LNCaP clone FGC (cell line): ENCODE results near the gene TP73.

Experiments used
- DNase-seq: peaks from one replicate; pipeline ENCODE4 v3.0.0-alpha.2; 2011; ENCODE audit warnings: low read depth
- H3K4me3 ChIP-seq: 2 replicates; pipeline ENCODE4 v1.5.1; 2011; ENCODE audit warnings: mild to moderate bottlenecking, low read depth, low read length, control low read depth
- CTCF ChIP-seq: IDR thresholded peaks from 2 replicates; pipeline ENCODE4 v1.5.1; 2012; ENCODE audit warnings: mild to moderate bottlenecking; ENCODE audit not compliant: control insufficient read depth, insufficient read depth; ENCODE audit errors: extremely low read depth

The TP73 gene

DNA sequence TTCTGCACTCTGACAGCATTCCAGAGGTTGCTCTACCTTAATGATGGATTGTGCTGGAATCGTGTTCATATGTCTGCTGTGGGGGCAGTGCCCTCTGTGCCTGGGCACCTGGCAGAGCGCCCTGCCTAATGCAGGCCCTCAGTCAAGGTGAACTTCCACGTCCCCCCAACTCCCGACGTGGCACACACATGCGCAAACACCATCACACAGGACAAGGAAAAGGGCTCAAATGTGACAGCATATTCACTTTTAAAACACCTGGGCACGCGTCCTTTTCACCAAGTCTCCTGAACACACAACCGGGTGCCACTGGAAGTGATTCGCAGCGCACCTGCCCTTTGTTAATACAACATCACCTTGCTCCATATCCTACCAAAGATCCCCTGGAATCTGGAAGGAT is 15.8 kb upstream of the TP73 start:
- no peak for TF ChIP-seq CTCF
- no peak for DNase-seq
- H3K4me3 ChIP-seq, result no peak overlapping the region

- no peak for TF ChIP-seq CTCF
- H3K4me3 ChIP-seq, result no peak overlapping the region
- DNase-seq, result no peak
Observed at GRCh38 chr1:3638027-3638426, 14.3 kb upstream of the TP73 start.

GRCh38 chr1:3638676-3639075 is 13.6 kb upstream of the TP73 start:
- no peak for TF ChIP-seq CTCF
- no peak for DNase-seq
- no peak overlapping the region for H3K4me3 ChIP-seq

DNA sequence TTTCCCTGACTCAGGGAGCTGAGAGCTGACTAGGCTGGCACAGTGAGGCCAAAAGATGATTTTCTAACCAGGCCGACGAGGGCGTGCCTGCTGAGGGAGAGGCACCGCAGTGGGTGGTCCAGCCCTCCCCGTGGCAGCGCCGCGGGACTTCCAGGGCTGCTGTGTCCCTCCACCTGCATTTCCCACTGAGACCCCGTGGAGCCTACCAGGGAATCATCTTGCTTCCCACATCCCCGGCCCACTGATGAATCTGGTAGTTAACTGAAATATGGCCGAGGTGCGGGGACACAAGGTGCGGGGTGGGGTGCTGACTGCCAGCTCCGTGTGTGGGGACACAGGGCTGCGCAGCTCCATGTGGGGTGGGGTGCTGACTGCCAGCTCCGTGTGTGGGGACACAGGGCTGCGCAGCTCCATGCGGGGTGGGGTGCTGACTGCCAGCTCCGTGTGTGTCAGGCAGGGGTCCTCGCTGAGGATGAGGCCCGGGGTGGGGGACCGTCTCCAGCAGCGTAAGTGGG is 12.9 kb upstream of the TP73 start:
- no peak for DNase-seq
- no peak overlapping the region for H3K4me3 ChIP-seq
- TF ChIP-seq CTCF, result no peak

- no peak for TF ChIP-seq CTCF
- H3K4me3 ChIP-seq, result no peak overlapping the region
- no peak for DNase-seq
Observed at GRCh38 chr1:3640121-3640837, 12.0 kb upstream of the TP73 start.

GRCh38 chr1:3641046-3641760 is 11.1 kb upstream of the TP73 start:
- no peak overlapping the region for H3K4me3 ChIP-seq
- no peak for DNase-seq
- no peak for TF ChIP-seq CTCF
